Right forelimb (tissue), 1 donor: ENCODE measurements around the gene TAF1B.
"Not testable (repeated sequence)": the region's sequence is repeated elsewhere in the genome, so short reads cannot be mapped to it uniquely, and the experiment has no call there.

Experiments used
- DNase-seq: peaks from one replicate; pipeline ENCODE4 v3.0.0-alpha.2; 2018

The TAF1B gene

DNA sequence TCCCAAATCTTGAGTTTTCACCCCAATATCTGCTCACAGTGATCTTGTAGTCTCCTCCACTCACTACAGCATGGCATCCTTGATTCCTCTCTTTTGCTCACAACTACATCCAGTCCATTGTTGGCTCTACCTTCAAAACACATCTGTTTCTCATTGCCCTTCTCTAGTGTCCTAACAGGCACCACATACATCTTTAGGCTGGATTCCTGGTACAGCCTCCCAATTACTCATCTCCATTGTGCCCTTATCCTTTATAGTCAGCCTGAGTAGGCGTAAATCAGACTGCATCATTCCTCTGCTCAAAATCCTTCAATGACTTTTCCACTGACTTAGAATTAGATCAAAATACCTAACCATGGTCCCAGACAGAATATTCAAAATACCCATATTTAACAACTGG, 10.7 kb upstream of the TAF1B start:
- no peak for DNase-seq

GRCh38 chr2:9835068-9835467, 8.2 kb upstream of the TAF1B start:
- DNase-seq: not testable (repeated sequence)

GRCh38 chr2:9836074-9836473, 7.2 kb upstream of the TAF1B start:
- DNase-seq: no peak

DNA sequence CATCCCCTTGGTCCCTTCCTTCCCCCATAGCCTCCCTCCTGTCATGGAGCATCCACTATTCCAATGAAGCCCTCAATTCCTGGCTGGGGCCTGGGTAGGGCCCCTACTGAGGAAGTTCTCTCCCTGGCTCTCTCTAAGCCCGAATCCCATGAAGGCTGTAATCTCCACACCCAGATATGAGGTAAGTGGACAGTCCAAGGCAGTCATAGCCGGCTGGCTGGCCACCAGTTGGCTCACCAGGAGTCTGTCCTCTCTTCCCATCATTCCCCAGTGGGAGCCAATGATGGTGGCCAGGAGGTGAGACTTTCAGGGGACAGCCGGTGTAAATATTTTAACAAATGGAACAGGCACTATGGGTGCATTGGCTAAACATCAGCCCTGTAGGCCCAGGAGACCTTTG, 6.8 kb upstream of the TAF1B start:
- no peak for DNase-seq

- no peak for DNase-seq
These were observed 5.8 kb upstream of the TAF1B start for GRCh38 chr2:9837451-9837850.

DNA sequence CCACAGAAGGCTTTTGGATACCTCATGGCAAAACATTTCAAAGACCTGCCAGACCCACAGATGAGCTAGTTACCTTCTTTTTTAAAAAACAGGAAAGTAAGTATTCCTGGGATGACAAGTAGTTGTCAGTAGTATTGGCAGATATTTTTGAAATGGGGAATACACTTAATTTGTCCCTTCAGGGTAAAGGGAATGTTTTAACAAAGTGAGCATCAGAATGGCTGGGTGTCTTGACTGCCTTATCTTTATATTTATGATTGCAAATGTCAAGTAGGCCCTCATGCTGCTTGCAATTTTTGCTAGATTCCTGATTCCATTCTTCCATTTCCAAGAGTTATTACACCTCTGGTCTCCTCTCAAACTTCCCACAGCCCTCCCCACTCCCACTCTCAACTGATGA, 4.9 kb upstream of the TAF1B start:
- DNase-seq: no peak

GRCh38 chr2:9842487-9843228, 616 bp upstream of the TAF1B start:
- no peak for DNase-seq

GRCh38 chr2:9844036-9844483, 786 bp downstream of the TAF1B start:
- no peak for DNase-seq

DNA sequence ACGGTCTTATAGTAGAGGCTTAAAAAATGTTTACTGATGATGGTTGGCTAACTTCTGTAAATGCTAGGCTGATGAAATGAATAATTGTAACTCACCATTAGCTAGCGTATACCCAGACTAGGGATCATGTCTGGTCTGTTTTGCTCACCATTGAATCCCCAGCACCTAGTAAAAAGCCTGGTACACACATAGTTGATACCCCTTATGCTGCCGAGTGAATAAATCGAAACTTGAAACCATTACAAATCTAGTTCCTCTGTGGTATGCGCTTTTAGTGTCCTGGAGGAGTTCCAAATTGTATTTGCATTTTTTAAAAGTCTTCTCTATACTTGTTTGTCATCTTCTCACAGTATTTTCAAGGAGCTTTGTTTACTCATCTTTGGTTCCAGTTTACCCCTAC, 1.3 kb downstream of the TAF1B start:
- DNase-seq: no peak

GRCh38 chr2:9846554-9846953, 3.3 kb downstream of the TAF1B start:
- no peak for DNase-seq

GRCh38 chr2:9847140-9847539, 3.9 kb downstream of the TAF1B start:
- no peak for DNase-seq

DNA sequence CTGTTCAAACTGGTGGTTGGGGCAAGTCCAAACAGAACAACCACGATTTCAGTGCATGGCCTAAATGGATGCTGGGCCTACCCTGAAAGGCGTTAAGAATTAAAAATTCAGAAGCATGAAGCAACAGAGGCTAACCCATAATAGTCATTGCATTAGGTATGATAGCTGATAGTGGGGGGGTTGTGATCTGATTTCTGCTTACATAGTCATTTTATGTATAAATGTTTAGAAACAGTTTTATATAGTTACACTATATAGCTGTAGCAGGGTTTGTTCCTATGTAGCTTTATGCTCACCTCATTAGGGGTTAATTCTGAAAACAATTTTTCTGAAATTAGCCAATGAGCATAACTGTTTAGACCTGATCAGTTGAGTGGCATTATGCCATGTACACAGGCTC, 9.6 kb downstream of the TAF1B start:
- DNase-seq: no peak

- DNase-seq: no peak
These were observed 14.8 kb downstream of the TAF1B start for GRCh38 chr2:9857814-9858729.

DNA sequence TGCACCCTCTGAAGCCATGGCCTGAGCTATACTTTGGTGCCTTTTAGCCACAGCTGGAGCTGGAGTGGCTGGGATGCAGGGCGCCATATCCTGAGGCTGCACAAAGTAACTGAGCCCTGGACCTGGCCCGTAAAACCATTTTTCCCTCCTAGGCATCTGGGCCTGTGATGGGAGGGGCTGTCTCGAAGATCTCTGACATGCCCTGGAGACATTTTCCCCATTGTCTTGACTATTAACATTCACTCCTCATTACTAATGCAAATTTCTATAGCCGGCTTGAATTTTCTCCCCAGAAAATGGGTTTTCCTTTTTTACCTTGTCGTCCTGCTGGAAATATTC, 15.4 kb downstream of the TAF1B start:
- DNase-seq: no peak

- DNase-seq: not testable (repeated sequence)
These were observed 17.8 kb downstream of the TAF1B start for GRCh38 chr2:9860922-9861580.

DNA sequence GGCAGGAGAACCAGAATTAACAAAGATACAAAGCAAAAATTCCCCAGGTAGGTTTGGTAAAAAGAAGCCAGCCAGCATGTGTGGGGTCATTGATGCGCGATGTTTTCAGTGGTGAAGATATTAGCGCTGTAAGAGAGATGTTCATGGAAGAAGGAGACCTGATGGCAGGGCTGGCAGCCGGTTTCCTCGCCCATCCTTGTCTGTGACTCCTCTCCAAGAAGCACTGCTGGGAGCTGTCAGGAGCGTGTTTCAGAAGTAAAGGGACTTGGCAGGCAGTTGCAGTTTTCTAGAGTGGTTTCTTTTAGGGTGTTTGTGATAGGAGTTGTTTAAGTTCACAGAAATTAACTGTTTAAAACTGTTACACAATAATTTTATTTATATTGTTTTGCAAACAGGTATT, 24.6 kb downstream of the TAF1B start:
- no peak for DNase-seq

- DNase-seq: no peak
These were observed 30.1 kb downstream of the TAF1B start for GRCh38 chr2:9873337-9873736.

- no peak for DNase-seq
These were observed 33.8 kb downstream of the TAF1B start for GRCh38 chr2:9877026-9877425.

- DNase-seq: no peak
These were observed 34.5 kb downstream of the TAF1B start for GRCh38 chr2:9877726-9878125.

GRCh38 chr2:9879455-9880194, 36.4 kb downstream of the TAF1B start:
- no peak for DNase-seq

DNA sequence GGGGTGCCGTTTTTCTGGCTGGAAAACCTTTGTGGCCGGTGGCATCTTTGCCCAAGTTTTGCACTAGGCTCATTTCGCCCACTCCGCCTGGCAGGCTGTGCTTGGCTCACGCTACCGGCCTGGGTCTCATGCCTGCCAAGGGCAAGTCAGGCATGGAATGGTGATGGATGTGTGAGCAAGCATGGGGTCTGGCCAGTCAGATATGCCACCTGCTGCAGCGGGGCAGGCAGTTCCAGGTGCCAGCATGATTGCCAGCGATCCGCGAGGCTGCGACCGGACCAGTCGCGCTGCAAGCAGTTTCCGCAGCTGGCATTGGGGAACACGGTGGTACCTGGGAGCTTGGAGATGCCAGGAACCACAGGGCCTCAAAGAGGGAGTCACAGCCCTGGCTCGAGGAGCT, 40.6 kb downstream of the TAF1B start:
- DNase-seq: no peak

GRCh38 chr2:9884436-9884835, 41.2 kb downstream of the TAF1B start:
- no peak for DNase-seq
